Left renal pelvis (tissue), 4 donors: ENCODE results near the gene SOX10. TPM values are rescaled to one million over a fixed set of nuclear protein-coding genes. Genes with fewer than 3 reads are reported as not detected.
"Not testable (repeated sequence)": the region's sequence is repeated elsewhere in the genome, so short reads cannot be mapped to it uniquely, and the experiment has no call there.

Experiments
- DNase-seq, 4 donors: peaks; one replicate each; pipeline ENCODE4 v3.0.0-alpha.2; 2013; ENCODE audit warnings: low read depth in 4 of 4, low spot score in 3 of 4
- polyA plus RNA-seq, 4 donors: library from polyadenylated mRNA; unstranded; fragments of 120-200 nt; gene quantifications; one replicate each; pipeline ENCODE4 v1.2.1, GENCODE V29; 2013; ENCODE audit not compliant: insufficient read length in 4 of 4

Gene SOX10
- polyA plus RNA-seq, 4 donors: 1.0 to 2.6 (median 1.9) TPM

GRCh38 chr22:37989146-37990045, 5.0 kb upstream of the SOX10 start:
- DNase-seq: no peak

- DNase-seq: no peak
These were observed 2.0 kb upstream of the SOX10 start for GRCh38 chr22:37986371-37986770.

- no peak for DNase-seq
These were observed 1.5 kb upstream of the SOX10 start for GRCh38 chr22:37985751-37986281.

GRCh38 chr22:37985050-37985585, 763 bp upstream of the SOX10 start:
- DNase-seq: no peak

GRCh38 chr22:37982938-37983859, 1.2 kb downstream of the SOX10 start:
- no peak for DNase-seq

GRCh38 chr22:37982151-37982785, 2.1 kb downstream of the SOX10 start:
- no peak for DNase-seq

GRCh38 chr22:37981282-37982011, 2.9 kb downstream of the SOX10 start:
- no peak for DNase-seq

GRCh38 chr22:37979782-37980181, 4.6 kb downstream of the SOX10 start:
- DNase-seq: no peak

GRCh38 chr22:37976547-37976946, 7.8 kb downstream of the SOX10 start:
- DNase-seq: no peak

GRCh38 chr22:37976022-37976421, 8.3 kb downstream of the SOX10 start:
- not testable (repeated sequence) for DNase-seq

GRCh38 chr22:37975153-37975552, 9.2 kb downstream of the SOX10 start:
- DNase-seq: no peak

- DNase-seq: no peak
These were observed 10.8 kb downstream of the SOX10 start for GRCh38 chr22:37973271-37974170.

GRCh38 chr22:37972527-37972926, 11.8 kb downstream of the SOX10 start:
- DNase-seq: no peak

- no peak for DNase-seq
These were observed 12.6 kb downstream of the SOX10 start for GRCh38 chr22:37971475-37972434.

- no peak for DNase-seq
These were observed 13.5 kb downstream of the SOX10 start for GRCh38 chr22:37970864-37971263.

GRCh38 chr22:37968452-37969251, 15.7 kb downstream of the SOX10 start:
- DNase-seq: no peak
